HFFc6 (cell line): ENCODE results near the gene PFKFB4. TPM values are rescaled to one million over a fixed set of nuclear protein-coding genes. Genes with fewer than 3 reads are reported as not detected.
"Not testable (repeated sequence)": the region's sequence is repeated elsewhere in the genome, so short reads cannot be mapped to it uniquely, and the experiment has no call there.

Experiments used
- DNase-seq: peaks from one replicate; pipeline ENCODE4 v3.0.0-alpha.2; 2018
- H3K27ac Mint-ChIP-seq: 2 replicates; pipeline ENCODE4 v1.8.0; 2020; ENCODE audit warnings: mild to moderate bottlenecking, mixed read lengths
- H3K27me3 Mint-ChIP-seq: 2 replicates; pipeline ENCODE4 v1.8.0; 2021; ENCODE audit warnings: mild to moderate bottlenecking, moderate library complexity, mixed read lengths; ENCODE audit not compliant: insufficient read depth
- H3K36me3 Mint-ChIP-seq: 2 replicates; pipeline ENCODE4 v1.8.0; 2021; ENCODE audit warnings: low read depth, mixed read lengths
- H3K4me1 Mint-ChIP-seq: 2 replicates; pipeline ENCODE4 v1.8.0; 2020; ENCODE audit warnings: low read depth, mixed read lengths
- H3K4me3 Mint-ChIP-seq: 2 replicates; pipeline ENCODE4 v1.8.0; 2020; ENCODE audit warnings: mild to moderate bottlenecking, moderate library complexity, mixed read lengths
- H3K9me3 Mint-ChIP-seq: 2 replicates; pipeline ENCODE4 v1.8.0; 2020; ENCODE audit warnings: mild to moderate bottlenecking, mixed read lengths
- total RNA-seq, 6 experiments: library from RNA; stranded (reverse); fragmentation: NEBNext Ultra II Directional; extraction: Animal tissue kit (Norgen Biotek cat#: 25700); gene quantifications; 2 replicates in 1 of 6; 3 replicates in 5 of 6; pipeline ENCODE4 v1.2.3, GENCODE V29; 2021
- TF ChIP-seq, protein P1 (sequence below): fragments of 200-600 bp; sonication (generic); IDR thresholded peaks from 2 replicates; pipeline ENCODE4 v1.5.0; 2021; ENCODE audit warnings: antibody characterized with exemption, mild to moderate bottlenecking

The PFKFB4 gene
- total RNA-seq, 6 experiments from 2014 or later: 7.5 to 10.5 (median 8.9) TPM

DNA sequence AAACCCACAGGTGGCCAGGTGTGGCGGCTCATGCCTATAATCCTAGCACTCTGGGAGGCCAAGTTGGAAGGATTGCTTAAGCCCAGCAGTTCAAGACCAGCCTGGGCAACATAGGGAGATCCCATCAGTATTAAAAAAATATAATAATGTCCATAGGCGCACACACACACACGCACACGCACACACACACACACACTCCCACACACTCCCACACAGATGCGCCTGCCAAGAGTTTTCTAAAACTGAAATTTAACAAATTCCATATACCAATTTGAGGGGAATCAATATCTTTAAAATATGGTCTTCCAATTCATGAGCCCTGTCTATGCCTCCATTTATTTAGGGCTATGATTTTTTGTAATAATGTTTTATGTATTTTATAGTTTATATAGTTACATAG, 69.7 kb downstream of the PFKFB4 start:
- Mint-ChIP-seq H3K4me1 (no peaks in the 10 kb centered on the region), H3K4me3 (no peak overlapping the region), H3K27me3 (no peaks in the 10 kb centered on the region; the same call in 1 of the 2 replicates), H3K27ac (no peak overlapping the region), H3K9me3 (no peaks in the 10 kb centered on the region), H3K36me3 (no peaks in the 10 kb centered on the region)
- DNase-seq: no peak
- TF ChIP-seq, protein P1, sequence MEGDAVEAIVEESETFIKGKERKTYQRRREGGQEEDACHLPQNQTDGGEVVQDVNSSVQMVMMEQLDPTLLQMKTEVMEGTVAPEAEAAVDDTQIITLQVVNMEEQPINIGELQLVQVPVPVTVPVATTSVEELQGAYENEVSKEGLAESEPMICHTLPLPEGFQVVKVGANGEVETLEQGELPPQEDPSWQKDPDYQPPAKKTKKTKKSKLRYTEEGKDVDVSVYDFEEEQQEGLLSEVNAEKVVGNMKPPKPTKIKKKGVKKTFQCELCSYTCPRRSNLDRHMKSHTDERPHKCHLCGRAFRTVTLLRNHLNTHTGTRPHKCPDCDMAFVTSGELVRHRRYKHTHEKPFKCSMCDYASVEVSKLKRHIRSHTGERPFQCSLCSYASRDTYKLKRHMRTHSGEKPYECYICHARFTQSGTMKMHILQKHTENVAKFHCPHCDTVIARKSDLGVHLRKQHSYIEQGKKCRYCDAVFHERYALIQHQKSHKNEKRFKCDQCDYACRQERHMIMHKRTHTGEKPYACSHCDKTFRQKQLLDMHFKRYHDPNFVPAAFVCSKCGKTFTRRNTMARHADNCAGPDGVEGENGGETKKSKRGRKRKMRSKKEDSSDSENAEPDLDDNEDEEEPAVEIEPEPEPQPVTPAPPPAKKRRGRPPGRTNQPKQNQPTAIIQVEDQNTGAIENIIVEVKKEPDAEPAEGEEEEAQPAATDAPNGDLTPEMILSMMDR: no peak

DNA sequence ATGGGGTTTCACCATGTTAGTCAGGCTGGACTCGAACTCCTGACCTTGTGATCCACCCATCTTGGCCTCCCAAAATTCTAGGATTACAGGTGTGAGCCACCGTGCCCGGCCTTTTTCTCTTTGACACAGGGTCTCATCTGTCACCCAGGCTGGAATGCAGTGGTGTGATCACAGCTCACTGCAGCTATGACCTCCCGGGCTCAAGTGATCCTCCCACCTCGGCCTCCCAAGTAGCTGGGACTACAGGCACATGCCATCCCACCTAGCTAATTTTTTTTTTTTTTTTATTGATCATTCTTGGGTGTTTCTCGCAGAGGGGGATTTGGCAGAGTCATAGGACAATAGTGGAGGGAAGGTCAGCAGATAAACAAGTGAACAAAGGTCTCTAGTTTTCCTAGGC, 73.8 kb downstream of the PFKFB4 start:
- not testable (repeated sequence) for H3K9me3 Mint-ChIP-seq, H3K4me3 Mint-ChIP-seq, H3K27ac Mint-ChIP-seq, DNase-seq, H3K36me3 Mint-ChIP-seq, H3K4me1 Mint-ChIP-seq, H3K27me3 Mint-ChIP-seq

DNA sequence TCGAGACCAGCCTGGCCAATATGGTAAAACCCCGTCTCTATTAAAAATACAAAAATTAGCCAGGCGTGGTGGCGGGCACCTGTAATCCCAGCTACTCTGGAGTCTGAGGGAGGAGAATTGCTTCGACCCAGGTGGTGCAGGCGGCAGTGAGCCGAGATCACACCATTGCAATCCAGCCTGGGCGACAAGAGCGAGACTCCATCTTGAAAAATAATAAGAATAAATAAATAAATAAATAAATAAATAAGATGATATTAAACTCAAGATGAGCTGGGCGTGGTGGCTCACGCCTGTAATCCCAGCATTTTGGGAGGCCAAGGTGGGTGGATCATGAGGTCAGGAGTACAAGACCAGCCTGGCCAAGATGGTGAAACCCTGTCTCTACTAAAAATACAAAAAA, 75.7 kb downstream of the PFKFB4 start:
- not testable (repeated sequence) for H3K9me3 Mint-ChIP-seq, H3K27ac Mint-ChIP-seq, H3K4me3 Mint-ChIP-seq, H3K4me1 Mint-ChIP-seq, DNase-seq, H3K27me3 Mint-ChIP-seq, H3K36me3 Mint-ChIP-seq

DNA sequence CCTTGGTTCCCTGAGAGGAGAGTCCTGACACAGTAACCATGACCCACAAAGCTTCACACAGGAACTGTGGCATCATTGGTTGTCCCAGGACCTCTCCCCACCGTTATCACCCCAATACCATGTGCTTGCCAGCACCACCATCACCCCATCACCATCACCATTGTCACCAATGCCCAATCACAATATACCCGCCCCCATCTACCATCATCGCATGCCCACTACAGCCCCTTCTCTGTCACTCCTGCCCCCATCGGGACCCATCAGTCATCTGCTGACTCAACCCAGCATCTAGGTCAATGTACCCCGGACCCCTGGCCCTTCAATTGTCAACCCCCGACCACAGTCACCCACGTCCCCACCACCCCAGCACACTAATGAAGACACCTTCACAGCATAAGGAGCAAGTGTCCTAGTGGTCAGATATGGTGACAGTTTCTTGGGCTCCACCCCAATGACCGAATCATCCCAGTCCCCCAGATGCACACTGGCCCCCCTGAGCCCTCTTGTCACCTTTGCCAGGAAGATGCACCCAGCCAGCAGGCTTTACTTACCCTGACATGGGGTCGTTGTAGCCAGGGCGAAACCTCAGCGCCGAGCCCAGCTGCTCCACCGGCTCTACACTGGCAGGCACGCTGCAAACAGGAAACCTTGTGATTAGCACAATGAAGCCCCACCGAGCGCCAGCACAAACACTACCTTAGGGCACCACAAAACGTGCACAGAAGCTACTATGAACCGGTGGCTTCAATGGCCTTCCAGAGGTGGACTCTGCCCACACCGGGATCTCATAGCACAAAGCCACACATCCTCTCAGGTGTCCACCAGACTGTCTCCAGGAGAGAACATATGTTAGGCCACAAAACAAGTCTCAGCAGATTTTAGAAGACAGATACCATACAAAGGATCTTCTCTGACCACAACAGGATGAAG, 77.7 kb downstream of the PFKFB4 start:
- H3K4me1 Mint-ChIP-seq: no peaks in the 10 kb centered on the region
- TF ChIP-seq, protein P1: no peak
- H3K27ac Mint-ChIP-seq: no peak overlapping the region

DNA sequence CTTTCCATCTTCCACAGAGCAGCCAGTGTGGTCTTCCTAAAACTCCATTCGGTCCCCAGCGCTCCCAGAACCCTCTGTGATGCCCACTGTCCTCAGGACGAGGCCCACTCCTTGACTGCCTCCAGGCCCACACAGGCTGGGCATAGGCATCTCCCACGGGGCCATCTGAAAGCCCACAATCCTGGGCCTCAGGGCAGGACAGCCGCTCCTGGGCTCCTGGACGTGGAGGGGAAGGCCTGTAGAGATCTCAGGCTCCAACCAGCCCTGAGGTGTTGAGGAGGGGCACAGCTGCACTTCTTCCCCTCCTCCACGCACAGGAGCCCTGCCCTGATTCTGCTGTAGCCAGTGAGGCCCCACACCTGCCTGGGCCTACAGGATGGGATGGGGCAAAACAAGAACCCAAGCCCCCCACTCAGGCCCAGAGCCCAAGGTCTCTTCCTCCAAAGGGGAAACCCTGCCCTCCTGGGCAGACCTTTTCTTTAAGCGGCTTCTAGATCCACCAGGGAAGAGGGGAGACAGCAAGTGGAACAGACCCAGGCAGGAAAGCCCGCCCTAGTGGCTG, 78.6 kb downstream of the PFKFB4 start:
- TF ChIP-seq, protein P1: no peak
- Mint-ChIP-seq H3K27ac (no peak overlapping the region), H3K4me1 (peaks cover 7% of the 10 kb centered on the region), H3K4me3 (no peak overlapping the region), H3K36me3 (peaks cover 5% of the 10 kb centered on the region; the same call in 1 of the 2 replicates), H3K27me3 (no peaks in the 10 kb centered on the region; the same call in 1 of the 2 replicates), H3K9me3 (no peaks in the 10 kb centered on the region)
- no peak for DNase-seq

More for the DNA sequence above, 77.7 kb downstream of the PFKFB4 start:
- no peak for DNase-seq
- H3K4me3 Mint-ChIP-seq: no peak overlapping the region
- no peaks in the 10 kb centered on the region for H3K9me3 Mint-ChIP-seq
- H3K27me3 Mint-ChIP-seq: no peaks in the 10 kb centered on the region; the same call in 1 of the 2 replicates
- peaks cover 5% of the 10 kb centered on the region; the same call in 1 of the 2 replicates for H3K36me3 Mint-ChIP-seq

DNA sequence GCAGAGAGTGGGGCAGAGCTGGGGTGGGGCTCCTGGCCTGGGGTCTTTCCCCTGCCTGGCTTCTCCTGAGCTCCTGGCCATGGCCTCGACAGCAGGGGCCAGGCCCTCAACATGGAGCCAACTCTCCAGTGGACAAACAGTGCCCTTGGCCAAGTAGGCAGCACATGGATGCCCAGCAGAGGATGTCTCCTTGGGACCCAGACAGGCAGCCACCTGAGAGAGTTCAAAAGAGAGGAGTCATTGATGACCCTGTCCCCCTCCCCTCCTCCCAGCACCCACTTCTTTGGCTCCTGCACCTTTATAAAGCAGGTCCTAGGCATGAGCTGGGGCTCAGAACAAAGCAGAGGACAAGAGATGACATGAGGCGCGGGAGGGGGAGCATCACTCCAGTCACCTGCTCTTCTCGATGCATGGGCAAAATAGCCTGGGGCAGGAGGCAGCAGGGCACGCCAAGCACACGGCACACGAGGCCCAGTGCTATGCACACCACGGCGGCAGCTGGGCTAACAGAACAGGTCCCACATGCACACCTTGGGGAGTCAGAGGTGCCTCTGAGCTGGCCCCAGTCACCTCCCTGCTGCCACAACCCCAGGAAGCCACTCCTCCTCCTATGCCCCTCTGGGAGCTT, 80.1 kb downstream of the PFKFB4 start:
- no peak for DNase-seq
- peaks cover 9% of the 10 kb centered on the region for H3K4me1 Mint-ChIP-seq
- H3K27me3 Mint-ChIP-seq: peaks cover 3% of the 10 kb centered on the region; the same call in 1 of the 2 replicates
- TF ChIP-seq, protein P1: no peak
- no peak overlapping the region for H3K4me3 Mint-ChIP-seq
- no peaks in the 10 kb centered on the region for H3K9me3 Mint-ChIP-seq
- H3K27ac Mint-ChIP-seq: no peak overlapping the region
- peaks cover 9% of the 10 kb centered on the region for H3K36me3 Mint-ChIP-seq
